Calu3 (cell line): Measurements from ENCODE around the gene FHIT. TPM values are rescaled to one million over a fixed set of nuclear protein-coding genes. Genes with fewer than 3 reads are reported as not detected.

ENCODE experiments used
- BruUV-seq: library from RNA; stranded (reverse); fragments of 400-500 nt; replicated peaks from 2 replicates; lab custom pipeline; 2021; lab: Mats Ljungman, UMichigan
- CTCF ChIA-PET: fragments of 300-600 bp; sonication (Branson Sonifier 250); formaldehyde crosslinking; loops from one replicate; lab custom pipeline; 2022; ENCODE audit warnings: antibody characterized with exemption; lab: Charles Lee
- DNase-seq: peaks from one replicate; pipeline ENCODE4 v3.0.0; 2022
- H3K27ac Mint-ChIP-seq: one replicate; pipeline ENCODE4 v1.8.0; 2022; ENCODE audit warnings: mixed read lengths; ENCODE audit not compliant: unreplicated experiment
- H3K27me3 Mint-ChIP-seq: one replicate; pipeline ENCODE4 v1.8.0; 2022; ENCODE audit warnings: mixed read lengths; ENCODE audit not compliant: unreplicated experiment
- H3K36me3 Mint-ChIP-seq: one replicate; pipeline ENCODE4 v1.8.0; 2022; ENCODE audit warnings: mild to moderate bottlenecking, moderate library complexity, mixed read lengths; ENCODE audit not compliant: insufficient read depth, unreplicated experiment
- H3K4me1 Mint-ChIP-seq: one replicate; pipeline ENCODE4 v1.8.0; 2022; ENCODE audit warnings: mild to moderate bottlenecking, low read depth, mixed read lengths; ENCODE audit not compliant: unreplicated experiment
- H3K4me3 Mint-ChIP-seq: one replicate; pipeline ENCODE4 v1.8.0; 2022; ENCODE audit warnings: mild to moderate bottlenecking, low read depth, moderate library complexity, mixed read lengths; ENCODE audit not compliant: unreplicated experiment
- H3K9me3 Mint-ChIP-seq: one replicate; pipeline ENCODE4 v1.8.0; 2022; ENCODE audit warnings: low read depth, mixed read lengths; ENCODE audit not compliant: unreplicated experiment
- CTCF ChIP-seq: fragments of 200-600 bp; IDR thresholded peaks from one replicate; pipeline ENCODE4 v1.8.0; 2022; ENCODE audit warnings: antibody characterized with exemption; ENCODE audit not compliant: unreplicated experiment
- intact Hi-C: fragments of 100-400 bp; cut with micrococcal nuclease; formaldehyde crosslinking; loops from one replicate; pipeline ENCODE4 v1.10.0; 2022; ENCODE audit not compliant: unreplicated experiment
- total RNA-seq: library from RNA; stranded (reverse); gene quantifications from 2 replicates; pipeline ENCODE4 v1.2.3, GENCODE V29; 2022

The FHIT gene
- total RNA-seq, 1 experiment from 2014 or later = 6.2 TPM

- DNase-seq = no peak
- intact Hi-C loops = no loop called here
- H3K27ac Mint-ChIP-seq = no peak overlapping the region
- no peaks in the 10 kb centered on the region for H3K4me1 Mint-ChIP-seq
- no peak for TF ChIP-seq CTCF
- BruUV-seq = no TSS peak
- no peaks in the 10 kb centered on the region for H3K27me3 Mint-ChIP-seq
- H3K36me3 Mint-ChIP-seq = no peaks in the 10 kb centered on the region
- H3K4me3 Mint-ChIP-seq = no peak overlapping the region
- peaks cover 8% of the 10 kb centered on the region for H3K9me3 Mint-ChIP-seq
- CTCF ChIA-PET = no interaction called here
These were observed 471.6 kb downstream of the FHIT start for GRCh38 chr3:60779637-60780036.

- Mint-ChIP-seq H3K4me1 (no peaks in the 10 kb centered on the region), H3K4me3 (no peak overlapping the region), H3K9me3 (peaks cover 5% of the 10 kb centered on the region), H3K27ac (no peak overlapping the region), H3K27me3 (no peaks in the 10 kb centered on the region), H3K36me3 (no peaks in the 10 kb centered on the region)
- intact Hi-C loops = no loop called here
- no TSS peak for BruUV-seq
- no peak for DNase-seq
- CTCF ChIA-PET = no interaction called here
- no peak for TF ChIP-seq CTCF
These were observed 475.3 kb downstream of the FHIT start for GRCh38 chr3:60775985-60776384.

GRCh38 chr3:60774617-60775016 lies 476.6 kb downstream of the FHIT start:
- Mint-ChIP-seq H3K36me3 (no peaks in the 10 kb centered on the region), H3K9me3 (peaks cover 2% of the 10 kb centered on the region), H3K27ac (no peak overlapping the region), H3K4me1 (no peaks in the 10 kb centered on the region), H3K27me3 (no peaks in the 10 kb centered on the region), H3K4me3 (no peak overlapping the region)
- no peak for TF ChIP-seq CTCF
- BruUV-seq = no TSS peak
- intact Hi-C loops = no loop called here
- CTCF ChIA-PET = no interaction called here
- DNase-seq = no peak

GRCh38 chr3:60772584-60772983 lies 478.7 kb downstream of the FHIT start:
- Mint-ChIP-seq H3K27me3 (no peaks in the 10 kb centered on the region), H3K36me3 (no peaks in the 10 kb centered on the region), H3K4me1 (no peaks in the 10 kb centered on the region), H3K27ac (no peak overlapping the region), H3K9me3 (peaks cover 2% of the 10 kb centered on the region), H3K4me3 (no peak overlapping the region)
- DNase-seq = no peak
- no TSS peak for BruUV-seq
- no peak for TF ChIP-seq CTCF
- CTCF ChIA-PET = no interaction called here
- intact Hi-C loops = no loop called here
